Loucy (cell line): ENCODE data around the gene GZF1.

Source experiments
- EZH2phosphoT487 ChIP-seq: fragments of 200-600 bp; IDR thresholded peaks from 2 replicates; pipeline ENCODE4 v1.6.1; 2018; ENCODE audit warnings: antibody characterized with exemption, mild to moderate bottlenecking, moderate library complexity, borderline replicate concordance
- TF ChIP-seq, protein P1 (sequence below): fragments of 200-600 bp; sonication (generic); conservative IDR thresholded peaks from 2 replicates; pipeline ENCODE4 v1.5.1; 2014; ENCODE audit warnings: mild to moderate bottlenecking, antibody characterized with exemption, low read length

DNA sequence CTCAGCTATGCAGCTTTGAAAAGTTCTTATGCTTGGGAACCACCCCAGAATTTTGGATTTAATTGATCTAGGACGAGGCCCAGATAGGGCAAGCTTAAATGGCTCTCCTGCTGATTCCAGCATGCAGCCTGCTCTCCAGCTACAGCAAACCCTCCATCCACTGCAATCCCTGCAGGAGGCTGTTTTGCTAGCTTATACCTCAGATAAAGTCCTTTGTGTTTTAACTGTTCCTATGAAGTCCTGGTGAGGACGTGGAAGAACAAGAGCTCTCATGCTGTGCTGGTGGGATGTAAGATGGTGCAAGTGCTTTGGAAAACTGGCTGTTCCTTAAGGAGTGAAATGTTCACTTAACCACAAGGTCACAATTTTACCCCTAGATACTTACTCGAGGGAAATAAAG lies 36.9 kb upstream of the GZF1 start:
- TF ChIP-seq EZH2phosphoT487: no peak
- TF ChIP-seq, protein P1, sequence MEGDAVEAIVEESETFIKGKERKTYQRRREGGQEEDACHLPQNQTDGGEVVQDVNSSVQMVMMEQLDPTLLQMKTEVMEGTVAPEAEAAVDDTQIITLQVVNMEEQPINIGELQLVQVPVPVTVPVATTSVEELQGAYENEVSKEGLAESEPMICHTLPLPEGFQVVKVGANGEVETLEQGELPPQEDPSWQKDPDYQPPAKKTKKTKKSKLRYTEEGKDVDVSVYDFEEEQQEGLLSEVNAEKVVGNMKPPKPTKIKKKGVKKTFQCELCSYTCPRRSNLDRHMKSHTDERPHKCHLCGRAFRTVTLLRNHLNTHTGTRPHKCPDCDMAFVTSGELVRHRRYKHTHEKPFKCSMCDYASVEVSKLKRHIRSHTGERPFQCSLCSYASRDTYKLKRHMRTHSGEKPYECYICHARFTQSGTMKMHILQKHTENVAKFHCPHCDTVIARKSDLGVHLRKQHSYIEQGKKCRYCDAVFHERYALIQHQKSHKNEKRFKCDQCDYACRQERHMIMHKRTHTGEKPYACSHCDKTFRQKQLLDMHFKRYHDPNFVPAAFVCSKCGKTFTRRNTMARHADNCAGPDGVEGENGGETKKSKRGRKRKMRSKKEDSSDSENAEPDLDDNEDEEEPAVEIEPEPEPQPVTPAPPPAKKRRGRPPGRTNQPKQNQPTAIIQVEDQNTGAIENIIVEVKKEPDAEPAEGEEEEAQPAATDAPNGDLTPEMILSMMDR: no peak
